Ammon's horn (tissue), 1 donor: ENCODE data around the gene UBE2E1.
A peak's percentile ranks its signal among the peaks of the same experiment; 100 is the strongest.
"Not testable (repeated sequence)": the region's sequence is repeated elsewhere in the genome, so short reads cannot be mapped to it uniquely, and the experiment has no call there.

Experiments
- DNase-seq: peaks from one replicate; pipeline ENCODE4 v3.0.0-alpha.2; 2016; ENCODE audit warnings: low spot score

The UBE2E1 gene

DNA sequence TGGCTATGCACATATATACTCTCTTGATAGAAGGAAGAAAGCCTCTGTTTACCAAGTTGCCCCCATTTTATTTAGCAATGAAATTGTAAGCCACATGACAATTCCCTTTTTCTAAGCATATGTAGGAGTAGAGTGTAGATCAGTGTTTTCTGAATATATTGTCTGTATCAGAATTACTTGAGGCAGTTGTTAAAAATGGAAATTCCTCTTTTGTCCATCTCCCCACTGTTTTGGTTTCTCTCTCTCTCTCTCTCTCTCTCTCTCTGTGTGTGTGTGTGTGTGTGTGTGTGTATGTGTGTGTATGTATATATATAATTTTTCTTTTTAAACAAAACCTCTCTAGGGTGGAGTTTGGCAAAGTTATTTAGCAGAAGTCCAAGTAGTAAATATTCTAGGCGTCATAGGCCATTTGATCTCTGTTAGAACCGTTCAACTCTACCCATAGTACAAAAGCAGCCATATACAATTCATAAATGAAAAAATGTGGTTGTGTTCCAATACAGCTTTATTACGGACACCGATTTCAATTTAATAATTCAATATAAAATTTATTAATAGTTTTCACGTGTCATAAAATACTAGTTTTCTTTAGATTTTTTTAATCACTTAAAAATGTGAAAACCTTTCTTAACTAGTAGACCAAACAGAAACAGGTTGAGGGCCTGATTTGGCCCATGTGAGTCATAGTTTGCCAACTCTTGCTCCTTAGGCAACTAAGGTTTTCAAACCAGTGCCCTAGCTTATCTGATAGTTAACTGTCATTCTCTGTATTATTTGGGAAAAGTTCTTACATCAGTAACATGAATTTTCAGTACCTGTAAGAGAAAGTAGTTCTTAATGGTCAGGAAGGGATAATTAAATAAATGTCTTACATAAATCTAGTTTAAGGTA is 39.8 kb downstream of the UBE2E1 start:
- no peak for DNase-seq

DNA sequence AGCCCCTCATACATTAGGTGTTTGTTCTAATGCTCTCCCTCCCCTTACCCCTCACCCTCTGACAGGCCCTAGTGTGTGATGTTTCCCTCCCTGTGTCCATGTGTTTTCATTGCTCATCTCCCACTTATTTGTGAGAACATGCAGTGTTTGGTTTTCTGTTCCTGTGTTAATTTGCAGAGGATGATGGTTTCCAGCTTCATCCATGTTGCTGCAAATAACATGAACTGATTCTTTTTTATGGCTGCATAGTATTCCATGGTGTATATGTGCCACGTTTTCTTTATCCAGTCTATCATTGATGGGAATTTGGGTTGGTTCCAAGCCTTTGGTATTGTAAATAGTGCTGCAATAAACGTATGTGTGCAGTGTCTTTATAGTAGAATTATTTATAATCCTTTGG is 43.7 kb downstream of the UBE2E1 start:
- DNase-seq, result not testable (repeated sequence)

- DNase-seq, result no peak
Measured at GRCh38 chr3:23856286-23856685, 50.5 kb downstream of the UBE2E1 start.

DNA sequence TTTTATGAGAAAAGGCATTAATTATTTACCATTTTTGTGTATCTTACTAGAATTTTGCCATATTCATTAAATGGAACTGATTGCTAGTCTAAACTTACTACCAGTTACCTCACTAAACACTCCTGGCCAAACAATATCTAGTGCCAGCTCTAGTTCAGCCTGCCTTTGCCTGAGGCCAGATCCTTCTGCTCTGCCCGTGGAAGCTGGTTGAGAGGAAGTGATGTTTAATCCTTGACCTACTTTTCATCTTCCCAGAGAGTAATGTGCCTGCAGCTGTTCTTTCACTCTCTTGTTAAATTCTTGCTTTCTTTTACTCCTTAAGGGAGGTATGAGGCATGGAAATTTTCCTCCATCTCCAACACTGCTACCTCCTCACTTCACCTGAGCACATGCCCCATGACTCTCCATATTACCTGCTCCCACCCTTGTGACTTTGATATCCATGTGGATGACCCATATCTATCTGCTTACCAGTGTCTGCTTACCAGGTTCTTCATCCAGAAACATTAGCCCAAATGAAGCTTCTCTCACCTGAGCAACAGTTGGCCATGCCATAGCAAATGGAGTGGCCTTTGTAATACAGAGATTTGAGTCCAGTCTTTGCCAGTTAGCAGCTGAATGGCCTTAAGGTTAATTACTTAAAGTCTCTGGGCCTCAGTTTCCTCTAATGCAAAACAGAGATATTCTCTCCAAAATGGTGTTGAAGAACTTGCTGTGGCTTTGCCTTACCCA is 53.4 kb downstream of the UBE2E1 start:
- peak; percentile 30 for DNase-seq

GRCh38 chr3:23859839-23860382 is 54.2 kb downstream of the UBE2E1 start:
- no peak for DNase-seq

- DNase-seq, result no peak
Measured at GRCh38 chr3:23861689-23862088, 55.9 kb downstream of the UBE2E1 start.

GRCh38 chr3:23863060-23863459 is 57.3 kb downstream of the UBE2E1 start:
- no peak for DNase-seq

- DNase-seq, result peak; percentile 28
Measured at GRCh38 chr3:23864931-23865330, 59.2 kb downstream of the UBE2E1 start.

DNA sequence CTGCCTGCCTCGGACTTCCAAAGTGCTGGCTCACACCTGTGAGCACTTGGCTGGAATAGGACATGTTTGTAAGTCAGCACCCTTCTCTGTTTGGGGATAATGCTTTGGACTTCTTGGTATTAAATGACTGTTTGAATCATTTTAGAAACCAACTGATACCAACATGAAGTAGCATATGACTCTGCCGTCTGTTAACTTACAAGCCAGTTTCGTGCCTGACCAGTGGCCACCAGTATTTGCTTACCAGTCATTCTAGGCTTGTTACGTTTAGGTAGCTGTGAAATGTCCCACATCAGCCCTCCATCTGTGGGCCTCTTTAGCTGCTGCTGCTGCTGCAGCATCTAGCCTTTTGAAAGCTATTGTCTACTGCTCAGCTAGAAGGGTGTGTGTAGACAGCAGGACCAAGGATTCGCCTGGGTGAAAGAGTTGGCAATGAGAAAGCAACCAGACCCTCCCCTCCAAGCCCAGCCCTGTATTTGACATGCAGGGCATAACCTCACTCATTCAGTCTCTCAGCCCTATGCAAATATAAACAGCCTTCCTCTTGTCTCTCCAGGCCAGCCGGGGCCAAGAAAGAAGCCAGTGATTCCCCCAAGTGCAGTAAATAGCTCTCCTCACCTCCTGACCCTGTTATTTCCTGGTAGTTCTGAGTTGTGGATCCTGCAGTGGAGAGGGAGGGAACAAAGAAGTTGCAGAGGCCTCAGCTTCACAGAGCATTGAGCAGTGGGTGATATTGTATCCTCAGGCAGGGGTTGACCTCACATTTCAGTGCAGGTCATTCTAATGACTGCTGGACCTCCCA is 60.0 kb downstream of the UBE2E1 start:
- DNase-seq, result peak; percentile 89

- no peak for DNase-seq
Measured at GRCh38 chr3:23867400-23867799, 61.6 kb downstream of the UBE2E1 start.

GRCh38 chr3:23867838-23868237 is 62.1 kb downstream of the UBE2E1 start:
- no peak for DNase-seq

GRCh38 chr3:23869977-23870662 is 64.4 kb downstream of the UBE2E1 start:
- no peak for DNase-seq

DNA sequence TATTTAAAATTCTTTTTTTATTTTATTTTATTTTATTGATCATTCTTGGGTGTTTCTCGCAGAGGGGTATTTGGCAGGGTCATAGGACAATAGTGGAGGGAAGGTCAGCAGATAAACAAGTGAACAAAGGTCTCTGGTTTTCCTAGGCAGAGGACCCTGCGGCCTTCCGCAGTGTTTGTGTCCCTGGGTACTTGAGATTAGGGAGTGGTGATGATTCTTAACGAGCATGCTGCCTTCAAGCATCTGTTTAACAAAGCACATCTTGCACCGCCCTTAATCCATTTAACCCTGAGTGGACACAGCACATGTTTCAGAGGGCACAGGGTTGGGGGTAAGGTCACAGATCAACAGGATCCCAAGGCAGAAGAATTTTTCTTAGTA is 64.9 kb downstream of the UBE2E1 start:
- DNase-seq, result not testable (repeated sequence)

DNA sequence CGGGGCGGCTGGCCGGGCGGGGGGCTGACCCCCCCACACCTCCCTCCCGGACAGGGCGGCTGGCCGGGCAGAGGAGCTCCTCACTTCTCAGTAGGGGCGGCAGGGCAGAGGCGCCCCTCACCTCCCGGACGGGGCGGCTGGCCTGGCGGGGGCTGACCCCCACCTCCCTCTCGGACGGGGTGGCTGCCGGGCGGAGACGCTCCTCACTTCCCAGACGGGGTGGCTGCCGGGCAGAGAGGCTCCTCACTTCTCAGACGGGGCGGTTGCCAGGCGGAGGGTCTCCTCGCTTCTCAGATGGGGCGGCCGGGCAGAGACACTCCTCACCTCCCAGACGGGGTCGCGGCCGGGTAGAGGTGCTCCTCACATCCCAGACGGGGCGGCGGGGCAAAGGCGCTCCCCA is 65.6 kb downstream of the UBE2E1 start:
- not testable (repeated sequence) for DNase-seq

GRCh38 chr3:23872330-23872729 is 66.6 kb downstream of the UBE2E1 start:
- no peak for DNase-seq

DNA sequence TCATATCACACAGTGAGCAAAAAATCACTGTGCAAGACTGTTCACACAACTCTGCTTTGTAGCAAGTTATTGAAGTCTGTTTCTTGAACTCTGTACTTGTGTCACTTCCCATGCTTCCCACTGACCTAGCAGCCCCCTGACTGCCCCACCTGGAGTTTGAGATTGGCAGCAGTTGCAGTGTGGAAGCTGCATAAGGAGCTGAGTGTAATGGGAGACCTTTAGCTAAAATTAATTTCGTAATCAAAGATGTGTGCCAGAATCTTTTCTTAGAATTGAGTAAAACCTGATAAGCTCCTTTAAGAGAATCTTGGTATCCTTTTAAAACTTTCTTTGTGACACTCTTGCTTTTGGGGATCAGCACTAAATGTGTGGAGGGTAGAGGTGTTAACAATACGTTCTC is 68.2 kb downstream of the UBE2E1 start:
- DNase-seq, result no peak

GRCh38 chr3:23874359-23875112 is 68.8 kb downstream of the UBE2E1 start:
- no peak for DNase-seq

- DNase-seq, result no peak
Measured at GRCh38 chr3:23875113-23875725, 69.5 kb downstream of the UBE2E1 start.

- no peak for DNase-seq
Measured at GRCh38 chr3:23876923-23877322, 71.2 kb downstream of the UBE2E1 start.

DNA sequence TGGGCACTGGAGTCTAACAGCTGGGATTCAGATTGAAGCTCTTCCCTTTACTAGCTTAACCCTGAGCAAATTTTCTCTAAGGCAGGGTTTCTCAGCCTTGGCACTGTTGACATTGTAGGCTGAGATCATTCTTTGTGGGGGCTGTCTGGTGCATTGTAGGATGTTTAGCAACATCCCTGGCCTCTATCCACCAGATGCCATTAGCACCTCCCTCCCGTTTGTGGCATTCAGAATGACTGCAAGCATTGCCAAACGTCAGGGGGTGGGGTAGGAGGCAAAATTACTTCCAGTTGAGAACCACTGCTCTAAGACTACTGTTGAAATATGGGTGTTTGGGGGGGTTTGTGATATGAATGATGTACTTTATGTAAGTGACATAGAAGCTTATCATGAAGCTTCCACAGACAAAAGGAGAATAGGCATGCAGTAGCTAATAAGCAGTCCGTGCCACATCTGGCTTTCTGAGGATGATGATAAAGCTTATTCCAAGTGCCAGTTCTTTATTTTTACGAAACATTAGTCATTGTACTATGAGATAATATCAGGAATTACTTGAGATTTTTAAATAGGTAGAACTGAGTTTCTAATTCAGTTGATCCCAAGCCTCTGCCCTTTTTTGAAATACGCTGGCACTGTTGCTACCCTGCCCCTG is 71.7 kb downstream of the UBE2E1 start:
- no peak for DNase-seq
